ENCODE measurements around the gene NTNG2.

NTNG2 gene

GRCh38 chr9:132293145-132293721, 131.4 kb downstream of the NTNG2 start:
- TF ChIP-seq, protein P1, sequence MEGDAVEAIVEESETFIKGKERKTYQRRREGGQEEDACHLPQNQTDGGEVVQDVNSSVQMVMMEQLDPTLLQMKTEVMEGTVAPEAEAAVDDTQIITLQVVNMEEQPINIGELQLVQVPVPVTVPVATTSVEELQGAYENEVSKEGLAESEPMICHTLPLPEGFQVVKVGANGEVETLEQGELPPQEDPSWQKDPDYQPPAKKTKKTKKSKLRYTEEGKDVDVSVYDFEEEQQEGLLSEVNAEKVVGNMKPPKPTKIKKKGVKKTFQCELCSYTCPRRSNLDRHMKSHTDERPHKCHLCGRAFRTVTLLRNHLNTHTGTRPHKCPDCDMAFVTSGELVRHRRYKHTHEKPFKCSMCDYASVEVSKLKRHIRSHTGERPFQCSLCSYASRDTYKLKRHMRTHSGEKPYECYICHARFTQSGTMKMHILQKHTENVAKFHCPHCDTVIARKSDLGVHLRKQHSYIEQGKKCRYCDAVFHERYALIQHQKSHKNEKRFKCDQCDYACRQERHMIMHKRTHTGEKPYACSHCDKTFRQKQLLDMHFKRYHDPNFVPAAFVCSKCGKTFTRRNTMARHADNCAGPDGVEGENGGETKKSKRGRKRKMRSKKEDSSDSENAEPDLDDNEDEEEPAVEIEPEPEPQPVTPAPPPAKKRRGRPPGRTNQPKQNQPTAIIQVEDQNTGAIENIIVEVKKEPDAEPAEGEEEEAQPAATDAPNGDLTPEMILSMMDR (conservative IDR thresholded peaks at IDR 0.05; ENCODE audit: control insufficient read depth, insufficient read depth, low read depth, low read length), result no peak
- no peak for DNase-seq (ENCODE audit: low read depth)
- H3K4me3 ChIP-seq (ENCODE audit: control insufficient read depth, low read depth, low read length), result no peak overlapping the region
